22Rv1 (cell line): ENCODE data around the gene CTRL.

Source experiments
- H3K27ac ChIP-seq: fragments of 450-650 bp; 2 replicates; pipeline ENCODE4 v1.5.1; 2017
- CTCF ChIP-seq: fragments of 450-650 bp; IDR thresholded peaks from 2 replicates; pipeline ENCODE4 v1.5.1; 2017; ENCODE audit warnings: mild to moderate bottlenecking
- ZFX ChIP-seq: fragments of 450-650 bp; IDR thresholded peaks from 2 replicates; pipeline ENCODE4 v1.6.1; 2017; ENCODE audit warnings: antibody characterized with exemption, borderline replicate concordance

Gene CTRL

GRCh38 chr16:67936880-67937605, 5.4 kb upstream of the CTRL start:
- TF ChIP-seq CTCF (no peak), ZFX (no peak)
- H3K27ac ChIP-seq, result peak overlapping the region; percentile 81

- H3K27ac ChIP-seq, result peak within 1 kb of the TSS; percentile 81
- no peak for TF ChIP-seq CTCF
Measured at GRCh38 chr16:67936124-67936879, 4.6 kb upstream of the CTRL start, which contains the start of gene PSMB10. Gene PSMB10 (minus strand): TSS chr16:67936850. CDS start chr16:67936749, 101 bp downstream.

GRCh38 chr16:67935402-67936123, 3.9 kb upstream of the CTRL start:
- no peak for TF ChIP-seq ZFX
- no peak for TF ChIP-seq CTCF
- peak overlapping the region; percentile 81 for H3K27ac ChIP-seq

GRCh38 chr16:67935101-67935401, 3.4 kb upstream of the CTRL start:
- TF ChIP-seq ZFX (no peak), CTCF (no peak)
- H3K27ac ChIP-seq, result peak overlapping the region; percentile 81

- TF ChIP-seq CTCF (no peak), ZFX (no peak)
- peak overlapping the region; percentile 81 for H3K27ac ChIP-seq
Measured at GRCh38 chr16:67934306-67935100, 2.8 kb upstream of the CTRL start.

- TF ChIP-seq ZFX (no peak), CTCF (no peak)
Measured at GRCh38 chr16:67933805-67934204, 2.1 kb upstream of the CTRL start.

More at GRCh38 chr16:67933805-67934204, 2.1 kb upstream of the CTRL start:
- no peak overlapping the region for H3K27ac ChIP-seq
